CD4-positive, alpha-beta memory T cell (primary cell): Measurements from ENCODE around the gene ASRGL1. TPM values are rescaled to one million over a fixed set of nuclear protein-coding genes. Genes with fewer than 3 reads are reported as not detected.

Experiments
- CTCF ChIA-PET: fragments of 350-600 bp; sonication (Branson Sonifier 250); formaldehyde crosslinking; loops from one replicate; lab custom pipeline; 2021; ENCODE audit warnings: inconsistent platforms; ENCODE audit not compliant: partially characterized antibody; lab: Charles Lee
- POLR2A ChIA-PET: fragments of 350-600 bp; sonication (Branson Sonifier 250); formaldehyde crosslinking; loops from one replicate; lab custom pipeline; 2021; ENCODE audit not compliant: partially characterized antibody; lab: Charles Lee
- DNase-seq, 5 donors: peaks; one replicate each; pipeline versions ENCODE4 v3.0.0 to v3.0.0-alpha.2; 2020 to 2022; ENCODE audit warnings: mixed read lengths in 1 of 5
- H3K27ac ChIP-seq: one replicate; pipeline ENCODE4 v1.7.0; 2013; ENCODE audit warnings: low read depth, low read length
- H3K27me3 ChIP-seq: 2 replicates; pipeline ENCODE4 v1.7.0; 2013; ENCODE audit warnings: mild to moderate bottlenecking, low read length, moderate library complexity; ENCODE audit not compliant: insufficient read depth
- H3K36me3 ChIP-seq: 2 replicates; pipeline ENCODE4 v1.7.0; 2013; ENCODE audit warnings: mild to moderate bottlenecking, low read length, moderate library complexity; ENCODE audit not compliant: insufficient read depth
- H3K4me1 ChIP-seq: 2 replicates; pipeline ENCODE4 v1.7.0; 2013; ENCODE audit warnings: mild to moderate bottlenecking, low read length, moderate library complexity; ENCODE audit not compliant: insufficient read depth
- H3K4me3 ChIP-seq, 2 donors: one replicate each; pipeline ENCODE4 v1.7.0; 2013; ENCODE audit warnings: low read length in 2 of 2, mild to moderate bottlenecking in 1 of 2
- H3K9me3 ChIP-seq, 2 donors: one replicate each; pipeline ENCODE4 v1.7.0; 2013; ENCODE audit warnings: low read length in 2 of 2, control low read depth in 1 of 2; ENCODE audit not compliant: control insufficient read depth in 1 of 2
- H3K27ac Mint-ChIP-seq, 7 donors: one replicate each; pipeline ENCODE4 v1.8.0; 2020 to 2021; ENCODE audit warnings: mixed read lengths in 7 of 7, mild to moderate bottlenecking in 6 of 7, inconsistent platforms in 3 of 7, moderate library complexity in 3 of 7
- H3K27me3 Mint-ChIP-seq, 2 donors: one replicate each; pipeline ENCODE4 v1.8.0; 2020 to 2021; ENCODE audit warnings: mixed read lengths in 2 of 2
- H3K36me3 Mint-ChIP-seq, 2 donors: one replicate each; pipeline ENCODE4 v1.8.0; 2020 to 2021; ENCODE audit warnings: mixed read lengths in 2 of 2, inconsistent platforms in 1 of 2, mild to moderate bottlenecking in 1 of 2
- H3K4me1 Mint-ChIP-seq, 4 donors: one replicate each; pipeline ENCODE4 v1.8.0; 2020 to 2021; ENCODE audit warnings: mixed read lengths in 4 of 4, mild to moderate bottlenecking in 1 of 4
- H3K4me3 Mint-ChIP-seq, 8 donors: one replicate each; pipeline ENCODE4 v1.8.0; 2020 to 2021; ENCODE audit warnings: mixed read lengths in 8 of 8, mild to moderate bottlenecking in 7 of 8, moderate library complexity in 6 of 8, inconsistent platforms in 3 of 8
- H3K9me3 Mint-ChIP-seq, 8 donors: one replicate each; pipeline ENCODE4 v1.8.0; 2020 to 2021; ENCODE audit warnings: mixed read lengths in 8 of 8, mild to moderate bottlenecking in 5 of 8, inconsistent platforms in 3 of 8, moderate library complexity in 1 of 8
- intact Hi-C: fragments of 100-400 bp; cut with micrococcal nuclease; formaldehyde crosslinking; loops from one replicate; pipeline ENCODE4 v1.15.1; 2023
- polyA plus RNA-seq, 2 donors: library from polyadenylated mRNA; unstranded; fragments of 300-500 nt; fragmentation: Illumina TruSeq; gene quantifications; one replicate each; pipeline ENCODE4 v1.2.3, GENCODE V29; 2021
- total RNA-seq, 2 experiments: library from RNA; stranded (reverse); gene quantifications; one replicate each; pipeline ENCODE4 v1.2.3, GENCODE V29; 2021

ASRGL1 gene
- total RNA-seq (1 to 10 TPM; 1.2 to 2.1 TPM), polyA plus RNA-seq (1 to 10 TPM; 1.4 to 1.9 TPM)

DNA sequence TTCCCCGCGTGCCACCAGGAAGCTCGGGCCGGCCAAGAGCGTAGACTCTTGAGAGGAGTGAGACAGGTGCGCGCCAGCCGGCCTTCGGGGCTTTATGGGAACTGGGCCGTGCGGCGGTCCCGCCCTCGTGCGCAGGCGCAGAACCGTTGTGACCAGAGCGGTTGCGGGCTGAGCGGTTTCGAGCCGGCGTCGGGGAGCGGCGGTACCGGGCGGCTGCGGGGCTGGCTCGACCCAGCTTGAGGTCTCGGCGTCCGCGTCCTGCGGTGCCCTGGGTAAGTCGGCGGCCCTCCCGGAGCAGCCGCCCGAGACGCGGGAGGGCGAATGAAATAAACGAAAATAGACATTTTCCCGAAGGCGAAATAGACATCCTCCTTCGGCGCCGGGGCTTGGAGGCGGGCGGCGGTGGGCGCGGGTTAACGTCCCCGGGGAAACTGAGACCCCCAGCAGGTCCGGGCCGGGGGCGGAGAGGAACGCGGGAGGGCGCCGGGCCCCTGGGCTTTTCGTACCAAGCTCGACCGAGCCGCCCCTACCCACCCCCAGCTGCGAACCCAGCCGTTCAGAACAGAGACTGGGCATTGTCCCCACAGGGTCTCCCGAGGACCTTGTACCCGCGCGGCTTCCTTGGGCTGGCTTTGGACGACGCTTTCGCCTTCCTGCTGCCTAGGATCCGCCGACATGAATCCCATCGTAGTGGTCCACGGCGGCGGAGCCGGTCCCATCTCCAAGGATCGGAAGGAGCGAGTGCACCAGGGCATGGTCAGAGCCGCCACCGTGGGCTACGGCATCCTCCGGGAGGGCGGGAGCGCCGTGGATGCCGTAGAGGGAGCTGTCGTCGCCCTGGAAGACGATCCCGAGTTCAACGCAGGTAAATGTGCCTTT, at the start of gene ASRGL1:
Gene ASRGL1, plus strand, starts transcription at position 146 of the 879 bp plus-strand sequence. Its CDS starts 530 bp downstream, at position 676.
- H3K27ac Mint-ChIP-seq: peak within 1 kb of the TSS in 5 of 7 donors; percentile 15 to 87 (median 72)
- Histone ChIP-seq H3K9me3 (no peaks in the 10 kb centered on the region), H3K4me1 (peaks cover 12% of the 10 kb centered on the region), H3K4me3 (peak within 1 kb of the TSS; percentile 52 to 54), H3K27ac (no peak within 1 kb of the TSS), H3K27me3 (peaks cover 4% of the 10 kb centered on the region), H3K36me3 (no peaks in the 10 kb centered on the region)
- DNase-seq: peak; percentile 59 to 70 (median 68)
- peaks cover 10 to 16% of the 10 kb centered on the region in 2 donors for H3K27me3 Mint-ChIP-seq
- intact Hi-C loops: no loop called here
- no peaks in the 10 kb centered on the region for H3K36me3 Mint-ChIP-seq
- POLR2A ChIA-PET: interaction anchor here (0.8 to 1.3 kb wide), 3 partner anchors 34 to 1344 kb away, joined by 3 read pairs; partner anchors contain the start of gene RTN3
- H3K4me3 Mint-ChIP-seq: peak within 1 kb of the TSS; percentile 85 to 94 (median 88)
- H3K9me3 Mint-ChIP-seq: peaks cover 0 to 2% (median 0%) of the 10 kb centered on the region in 8 donors
- CTCF ChIA-PET: interaction anchor here (0.7 to 2.6 kb wide), 8 partner anchors 9 to 85 kb away, joined by 3 to 11 read pairs (median 4); no protein-coding TSS in a partner anchor
- peaks cover 5 to 15% (median 11%) of the 10 kb centered on the region in 4 donors for H3K4me1 Mint-ChIP-seq

DNA sequence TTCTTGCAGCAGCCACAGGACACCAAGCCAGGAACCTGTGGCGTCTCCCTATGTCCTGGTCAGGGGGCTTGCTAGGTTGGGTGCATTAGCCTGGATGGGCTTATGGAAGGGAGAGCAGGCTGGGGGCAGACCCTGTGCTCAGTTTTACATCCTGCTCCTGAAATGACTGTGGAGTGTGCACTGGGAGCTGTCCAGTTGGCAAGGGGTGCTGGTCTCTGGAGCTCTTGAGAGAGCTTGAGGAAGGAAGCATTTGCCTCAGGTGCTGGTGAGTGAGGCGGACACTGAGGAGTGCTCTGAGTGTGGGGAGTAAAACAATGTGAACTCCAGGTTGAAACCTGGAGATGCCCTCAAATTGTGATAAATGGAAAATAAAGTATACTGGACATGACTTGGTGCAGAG, 41.7 kb upstream of the ASRGL1 start:
- Histone ChIP-seq H3K36me3 (no peaks in the 10 kb centered on the region), H3K9me3 (no peaks in the 10 kb centered on the region), H3K27ac (no peak overlapping the region), H3K27me3 (peaks cover 3% of the 10 kb centered on the region), H3K4me3 (no peak overlapping the region), H3K4me1 (no peaks in the 10 kb centered on the region)
- Mint-ChIP-seq H3K27ac (no peak overlapping the region), H3K4me3 (no peak overlapping the region), H3K4me1 (no peaks in the 10 kb centered on the region), H3K36me3 (no peaks in the 10 kb centered on the region), H3K27me3 (peaks cover 10 to 19% of the 10 kb centered on the region in 2 donors), H3K9me3 (peaks cover 0 to 1% (median 0%) of the 10 kb centered on the region in 8 donors)
- DNase-seq: no peak
- POLR2A ChIA-PET: no interaction called here
- CTCF ChIA-PET: no interaction called here
- intact Hi-C loops: no loop called here

DNA sequence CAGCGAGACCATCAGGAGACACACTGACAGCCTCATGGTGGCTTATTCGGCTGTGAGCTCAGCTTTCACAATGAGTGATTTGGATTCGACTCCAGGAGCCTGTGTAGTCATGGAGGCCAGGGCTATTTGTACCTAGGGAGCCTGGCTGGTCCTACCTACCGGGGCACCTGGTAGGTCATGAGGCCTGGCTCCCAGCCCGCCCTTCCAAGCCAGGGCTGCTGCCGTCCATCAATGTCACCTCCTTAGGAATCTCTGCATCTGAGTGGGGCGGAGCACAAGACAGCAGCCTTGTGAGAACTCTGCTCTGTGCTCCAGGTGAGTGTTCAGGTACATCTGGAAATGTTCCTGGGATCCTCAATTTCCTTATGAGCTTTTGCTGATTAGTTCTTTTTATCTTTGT, 38.3 kb upstream of the ASRGL1 start, which contains the start of gene SCGB1D4:
Gene SCGB1D4, minus strand, starts transcription at position 101 of the 400 bp plus-strand sequence. Its CDS starts 65 bp downstream, at position 36.
- no peak within 1 kb of the TSS for H3K27ac Mint-ChIP-seq

DNA sequence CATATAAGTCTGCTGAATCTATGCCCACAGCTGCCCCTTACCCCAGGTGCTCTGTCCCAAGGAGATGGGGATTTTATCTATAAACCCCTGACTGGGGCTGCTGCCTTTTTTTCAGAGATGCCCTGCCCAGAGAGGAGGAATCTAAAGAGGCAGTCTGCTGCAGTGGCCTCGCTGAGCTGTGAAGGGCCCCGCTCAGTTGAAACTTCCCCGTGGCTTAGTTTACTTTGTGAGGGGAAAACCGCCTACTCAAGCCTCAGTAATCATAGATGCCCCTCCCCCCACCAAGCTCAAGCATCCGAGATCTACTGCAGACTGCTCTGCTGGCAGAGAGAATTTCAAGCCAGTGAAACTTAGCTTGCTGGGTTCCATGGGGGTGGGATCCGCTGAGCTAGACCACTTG, 31.0 kb upstream of the ASRGL1 start:
- Histone ChIP-seq H3K36me3 (no peaks in the 10 kb centered on the region), H3K4me1 (peaks cover 1% of the 10 kb centered on the region), H3K4me3 (no peak overlapping the region), H3K27me3 (no peaks in the 10 kb centered on the region), H3K9me3 (no peaks in the 10 kb centered on the region), H3K27ac (no peak overlapping the region)
- Mint-ChIP-seq H3K9me3 (peaks cover 0 to 9% (median 4%) of the 10 kb centered on the region in 8 donors), H3K36me3 (no peaks in the 10 kb centered on the region), H3K27ac (no peak overlapping the region), H3K4me1 (peaks cover 2 to 3% (median 3%) of the 10 kb centered on the region in 4 donors), H3K4me3 (no peak overlapping the region), H3K27me3 (peaks cover 19 to 21% of the 10 kb centered on the region in 2 donors)
- intact Hi-C loops: no loop called here
- ChIA-PET CTCF (no interaction called here), POLR2A (no interaction called here)
- no peak for DNase-seq

More for the DNA sequence above, 38.3 kb upstream of the ASRGL1 start, which contains the start of gene SCGB1D4:
- Histone ChIP-seq H3K27me3 (peaks cover 3% of the 10 kb centered on the region), H3K36me3 (no peaks in the 10 kb centered on the region), H3K4me1 (no peaks in the 10 kb centered on the region), H3K27ac (no peak within 1 kb of the TSS), H3K4me3 (no peak within 1 kb of the TSS), H3K9me3 (no peaks in the 10 kb centered on the region)
- H3K9me3 Mint-ChIP-seq: no peaks in the 10 kb centered on the region
- intact Hi-C loops: no loop called here
- no peak within 1 kb of the TSS for H3K4me3 Mint-ChIP-seq
- ChIA-PET CTCF (interaction anchor here (5.8 kb wide), 1 partner anchor 11 kb away, joined by 34 read pairs; no protein-coding TSS in a partner anchor), POLR2A (no interaction called here)
- H3K4me1 Mint-ChIP-seq: no peaks in the 10 kb centered on the region
- H3K36me3 Mint-ChIP-seq: no peaks in the 10 kb centered on the region
- H3K27me3 Mint-ChIP-seq: peaks cover 14 to 29% of the 10 kb centered on the region in 2 donors
- no peak for DNase-seq

DNA sequence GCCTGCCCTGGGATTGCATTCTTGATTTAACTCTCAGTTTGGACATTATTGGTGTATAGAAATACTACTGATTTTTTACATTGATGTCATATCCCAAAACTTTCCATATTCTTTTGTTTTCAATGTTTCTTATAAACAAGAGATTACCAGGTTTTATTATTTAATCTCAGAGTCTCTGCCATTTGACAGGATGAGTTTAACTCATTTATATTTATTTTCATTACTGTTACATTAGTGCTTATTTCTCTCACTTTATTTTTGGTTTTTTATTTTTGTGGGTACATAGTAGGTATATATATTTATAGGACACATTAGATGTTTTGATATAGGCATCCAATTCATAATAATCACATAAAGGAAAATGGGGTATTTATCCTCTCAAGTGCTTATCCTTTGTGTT, 29.3 kb upstream of the ASRGL1 start:
- CTCF ChIA-PET: interaction anchor here (4.0 kb wide), 1 partner anchor 8 kb away, joined by 34 read pairs; the partner anchor contains the start of gene SCGB1D4
- Mint-ChIP-seq H3K4me3 (no peak overlapping the region), H3K36me3 (no peaks in the 10 kb centered on the region), H3K27ac (no peak overlapping the region), H3K4me1 (peaks cover 5 to 15% (median 12%) of the 10 kb centered on the region in 4 donors), H3K27me3 (peaks cover 14 to 22% of the 10 kb centered on the region in 2 donors), H3K9me3 (peaks cover 0 to 9% (median 4%) of the 10 kb centered on the region in 8 donors)
- H3K9me3 ChIP-seq: no peaks in the 10 kb centered on the region
- DNase-seq: no peak
- no peak overlapping the region for H3K27ac ChIP-seq
- POLR2A ChIA-PET: no interaction called here
- H3K36me3 ChIP-seq: no peaks in the 10 kb centered on the region
- H3K27me3 ChIP-seq: no peaks in the 10 kb centered on the region
- H3K4me1 ChIP-seq: peaks cover 9% of the 10 kb centered on the region
- H3K4me3 ChIP-seq: no peak overlapping the region
- intact Hi-C loops: no loop called here

DNA sequence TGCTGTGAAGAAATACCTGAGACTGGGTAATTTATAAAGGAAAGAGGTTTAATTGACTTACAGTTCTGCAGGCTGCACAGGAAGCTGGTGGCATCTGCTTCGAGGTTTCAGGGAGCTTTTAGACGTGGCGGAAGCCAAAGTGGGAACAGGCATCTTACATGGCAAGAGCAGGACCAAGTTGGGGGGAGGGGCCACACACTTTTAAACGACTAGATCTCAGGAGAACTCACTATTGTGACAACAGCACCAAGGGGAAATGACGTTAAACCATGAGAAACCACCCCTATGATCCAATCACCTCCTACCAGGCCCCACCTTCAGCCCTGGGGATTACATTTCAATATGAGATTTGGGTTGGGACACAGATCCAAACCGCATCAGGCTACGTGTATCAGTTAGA, 27.3 kb upstream of the ASRGL1 start:
- no peaks in the 10 kb centered on the region for H3K36me3 Mint-ChIP-seq
- peaks cover 5 to 15% (median 12%) of the 10 kb centered on the region in 4 donors for H3K4me1 Mint-ChIP-seq
- peaks cover 3% of the 10 kb centered on the region for H3K27me3 ChIP-seq
- ChIA-PET CTCF (interaction anchor here (1.0 to 4.0 kb wide), 8 partner anchors 10 to 513 kb away, joined by 3 to 34 read pairs (median 5); partner anchors contain the start of gene SCGB1D4), POLR2A (no interaction called here)
- no peak overlapping the region for H3K27ac ChIP-seq
- H3K4me3 Mint-ChIP-seq: peak overlapping the region in 1 of 8 donors; percentile 22
- intact Hi-C loops: no loop called here
- peaks cover 16 to 26% of the 10 kb centered on the region in 2 donors for H3K27me3 Mint-ChIP-seq
- H3K9me3 Mint-ChIP-seq: peaks cover 0 to 9% (median 4%) of the 10 kb centered on the region in 8 donors
- H3K36me3 ChIP-seq: no peaks in the 10 kb centered on the region
- H3K9me3 ChIP-seq: no peaks in the 10 kb centered on the region
- H3K4me3 ChIP-seq: no peak overlapping the region
- H3K27ac Mint-ChIP-seq: peak overlapping the region in 1 of 7 donors; percentile 6
- H3K4me1 ChIP-seq: peaks cover 9% of the 10 kb centered on the region
- DNase-seq: no peak

DNA sequence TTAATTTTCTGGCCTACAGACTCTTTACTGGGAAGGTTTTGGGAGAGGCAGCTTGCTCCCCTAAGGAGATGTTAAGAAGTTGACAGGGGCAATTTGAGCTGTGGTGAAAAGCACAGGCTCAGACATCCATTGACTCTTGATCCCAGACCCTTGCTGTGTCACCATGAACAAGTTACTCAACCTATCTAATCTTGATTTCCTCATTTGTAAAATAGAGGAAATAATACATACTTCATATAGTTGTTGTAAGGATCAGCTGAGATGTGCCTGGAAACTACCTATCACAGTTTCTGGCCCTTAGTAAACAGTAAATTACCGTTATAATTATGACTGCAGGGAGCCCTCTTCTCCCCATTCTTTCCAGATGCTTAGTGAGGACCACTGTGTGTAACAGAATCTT, 21.8 kb upstream of the ASRGL1 start:
- Histone ChIP-seq H3K36me3 (no peaks in the 10 kb centered on the region), H3K9me3 (no peaks in the 10 kb centered on the region), H3K4me3 (no peak overlapping the region), H3K27me3 (peaks cover 3% of the 10 kb centered on the region), H3K27ac (no peak overlapping the region), H3K4me1 (peaks cover 9% of the 10 kb centered on the region)
- POLR2A ChIA-PET: no interaction called here
- no peaks in the 10 kb centered on the region for H3K9me3 Mint-ChIP-seq
- no peak overlapping the region for H3K27ac Mint-ChIP-seq
- CTCF ChIA-PET: interaction anchor here (1.1 kb wide), 1 partner anchor 720 kb away, joined by 3 read pairs; no protein-coding TSS in a partner anchor
- no peaks in the 10 kb centered on the region for H3K36me3 Mint-ChIP-seq
- no peak for DNase-seq
- H3K4me1 Mint-ChIP-seq: peaks cover 5 to 15% (median 12%) of the 10 kb centered on the region in 4 donors
- H3K4me3 Mint-ChIP-seq: no peak overlapping the region
- peaks cover 10 to 25% of the 10 kb centered on the region in 2 donors for H3K27me3 Mint-ChIP-seq
- intact Hi-C loops: no loop called here
